SIG-M5 (cell line): ENCODE data around the gene TAOK3.

ENCODE experiments used
- DNase-seq: peaks from one replicate; lab custom pipeline; 2025; lab: John Stamatoyannopoulos, UW

The TAOK3 gene

GRCh38 chr12:118337194-118337838 is 35.4 kb downstream of the TAOK3 start:
- no peak for DNase-seq

- DNase-seq, result no peak
These were observed 36.6 kb downstream of the TAOK3 start for GRCh38 chr12:118336123-118336522.

GRCh38 chr12:118334939-118335567 is 37.7 kb downstream of the TAOK3 start:
- DNase-seq, result no peak

GRCh38 chr12:118334241-118334640 is 38.5 kb downstream of the TAOK3 start:
- no peak for DNase-seq

GRCh38 chr12:118332511-118332910 is 40.2 kb downstream of the TAOK3 start:
- DNase-seq, result peak; percentile 37

GRCh38 chr12:118330421-118331018 is 42.2 kb downstream of the TAOK3 start:
- DNase-seq, result peak; percentile 78

- no peak for DNase-seq
These were observed 44.0 kb downstream of the TAOK3 start for GRCh38 chr12:118328486-118329330.

- DNase-seq, result no peak
These were observed 45.3 kb downstream of the TAOK3 start for GRCh38 chr12:118327391-118327790.

GRCh38 chr12:118326991-118327390 is 45.7 kb downstream of the TAOK3 start:
- DNase-seq, result no peak

GRCh38 chr12:118325081-118325480 is 47.6 kb downstream of the TAOK3 start:
- DNase-seq, result no peak

GRCh38 chr12:118319627-118320026 is 53.1 kb downstream of the TAOK3 start:
- no peak for DNase-seq

GRCh38 chr12:118318744-118319143 is 54.0 kb downstream of the TAOK3 start:
- DNase-seq, result no peak

- DNase-seq, result no peak
These were observed 55.0 kb downstream of the TAOK3 start for GRCh38 chr12:118317729-118318128.

- no peak for DNase-seq
These were observed 56.9 kb downstream of the TAOK3 start for GRCh38 chr12:118315821-118316220.

- no peak for DNase-seq
These were observed 60.1 kb downstream of the TAOK3 start for GRCh38 chr12:118312578-118312977.

- DNase-seq, result no peak
These were observed 61.0 kb downstream of the TAOK3 start for GRCh38 chr12:118311666-118312065.

GRCh38 chr12:118310320-118310719 is 62.4 kb downstream of the TAOK3 start:
- no peak for DNase-seq

GRCh38 chr12:118308006-118308405 is 64.7 kb downstream of the TAOK3 start:
- peak; percentile 38 for DNase-seq

GRCh38 chr12:118307069-118307954 is 65.4 kb downstream of the TAOK3 start:
- peak; percentile 12 for DNase-seq

GRCh38 chr12:118304093-118304492 is 68.6 kb downstream of the TAOK3 start:
- DNase-seq, result no peak

GRCh38 chr12:118302053-118302452 is 70.7 kb downstream of the TAOK3 start:
- DNase-seq, result no peak
